Chondrocyte (in vitro differentiated cells): ENCODE results near the gene NINJ2. TPM values are rescaled to one million over a fixed set of nuclear protein-coding genes. Genes with fewer than 3 reads are reported as not detected.
A peak's percentile ranks its signal among the peaks of the same experiment; 100 is the strongest.
"Not testable (repeated sequence)": the region's sequence is repeated elsewhere in the genome, so short reads cannot be mapped to it uniquely, and the experiment has no call there.

Experiments
- DNase-seq: peaks from one replicate; pipeline ENCODE4 v3.0.0; 2021; ENCODE audit warnings: mixed read lengths, low spot score
- H3K27ac Mint-ChIP-seq: one replicate; pipeline ENCODE4 v1.8.0; 2021; ENCODE audit warnings: mild to moderate bottlenecking, moderate library complexity, mixed read lengths; ENCODE audit not compliant: unreplicated experiment
- H3K27me3 Mint-ChIP-seq: 2 replicates; pipeline ENCODE4 v1.8.0; 2021; ENCODE audit warnings: low read depth, mixed read lengths
- H3K36me3 Mint-ChIP-seq: 2 replicates; pipeline ENCODE4 v1.8.0; 2021; ENCODE audit warnings: low read depth, mixed read lengths
- H3K4me1 Mint-ChIP-seq: 2 replicates; pipeline ENCODE4 v1.8.0; 2021; ENCODE audit warnings: low read depth, mild to moderate bottlenecking, mixed read lengths
- H3K4me3 Mint-ChIP-seq: one replicate; pipeline ENCODE4 v1.8.0; 2021; ENCODE audit warnings: mild to moderate bottlenecking, moderate library complexity, mixed read lengths; ENCODE audit not compliant: unreplicated experiment
- H3K9me3 Mint-ChIP-seq: 2 replicates; pipeline ENCODE4 v1.8.0; 2021; ENCODE audit warnings: low read depth, mixed read lengths
- CTCF ChIP-seq: fragments of 200-600 bp; sonication (generic); IDR thresholded peaks from 2 replicates; pipeline ENCODE4 v1.5.0; 2021; ENCODE audit warnings: antibody characterized with exemption, mild to moderate bottlenecking, moderate library complexity
- long read RNA-seq: library from polyadenylated mRNA; stranded (forward); transcript quantifications from one replicate; pipeline ENCODE4 v2.0.0, GENCODE V29; 2021
- total RNA-seq: library from RNA; stranded (reverse); gene quantifications from 3 replicates; pipeline ENCODE4 v1.2.1, GENCODE V29; 2021

The NINJ2 gene
- 1.3 to 14.6 TPM (median 2.1 TPM) in 3 replicates for total RNA-seq
- long read RNA-seq, partial matches to known transcripts: 0 of 3 reads
- long read RNA-seq, other reads (novel, unspliced or antisense): 0 of 3 reads

GRCh38 chr12:663293-663871, at the start of gene NINJ2:
TSS of gene NINJ2 (minus strand) at chr12:663445. CDS start at chr12:663360, 85 bp downstream.
- no peaks in the 10 kb centered on the region for H3K27me3 Mint-ChIP-seq
- TF ChIP-seq CTCF: no peak
- peaks cover 36% of the 10 kb centered on the region for H3K4me1 Mint-ChIP-seq
- peak within 1 kb of the TSS; percentile 87 for H3K27ac Mint-ChIP-seq
- peak within 1 kb of the TSS; percentile 68 for H3K4me3 Mint-ChIP-seq
- H3K36me3 Mint-ChIP-seq: no peaks in the 10 kb centered on the region
- DNase-seq: no peak
- H3K9me3 Mint-ChIP-seq: no peaks in the 10 kb centered on the region

GRCh38 chr12:712172-712863, 49.1 kb upstream of the NINJ2 start:
- no peak for TF ChIP-seq CTCF
- no peak for DNase-seq
- no peak overlapping the region for H3K4me3 Mint-ChIP-seq
- H3K4me1 Mint-ChIP-seq: peaks cover 22% of the 10 kb centered on the region
- no peaks in the 10 kb centered on the region for H3K27me3 Mint-ChIP-seq
- H3K36me3 Mint-ChIP-seq: no peaks in the 10 kb centered on the region
- H3K9me3 Mint-ChIP-seq: no peaks in the 10 kb centered on the region
- H3K27ac Mint-ChIP-seq: peak overlapping the region; percentile 92

GRCh38 chr12:709455-710020, 46.3 kb upstream of the NINJ2 start:
- Mint-ChIP-seq H3K27me3 (no peaks in the 10 kb centered on the region), H3K36me3 (no peaks in the 10 kb centered on the region), H3K4me1 (peaks cover 18% of the 10 kb centered on the region), H3K27ac (no peak overlapping the region), H3K9me3 (no peaks in the 10 kb centered on the region), H3K4me3 (no peak overlapping the region)
- DNase-seq: no peak
- no peak for TF ChIP-seq CTCF

GRCh38 chr12:708084-708483, 44.8 kb upstream of the NINJ2 start:
- not testable (repeated sequence) for H3K27me3 Mint-ChIP-seq, H3K9me3 Mint-ChIP-seq, H3K36me3 Mint-ChIP-seq, DNase-seq, H3K4me3 Mint-ChIP-seq, H3K27ac Mint-ChIP-seq
- peaks cover 13% of the 10 kb centered on the region for H3K4me1 Mint-ChIP-seq

GRCh38 chr12:704516-705242, 41.4 kb upstream of the NINJ2 start:
- no peaks in the 10 kb centered on the region for H3K27me3 Mint-ChIP-seq
- no peak for DNase-seq
- TF ChIP-seq CTCF: no peak
- no peaks in the 10 kb centered on the region for H3K9me3 Mint-ChIP-seq
- H3K27ac Mint-ChIP-seq: no peak overlapping the region
- H3K4me1 Mint-ChIP-seq: peaks cover 16% of the 10 kb centered on the region
- H3K4me3 Mint-ChIP-seq: no peak overlapping the region
- H3K36me3 Mint-ChIP-seq: no peaks in the 10 kb centered on the region
